K562 (cell line): ENCODE measurements around the gene DNAL4. TPM values are rescaled to one million over a fixed set of nuclear protein-coding genes. Genes with fewer than 3 reads are reported as not detected.

Experiments used
- ATAC-seq: fragments of 200-7000 bp; cut with Tn5 transposase; 3 replicates; pipeline ENCODE4 v1.9.1; 2020; ENCODE audit warnings: moderate library complexity
- BruUV-seq: library from RNA; stranded (reverse); fragments of 400-500 nt; replicated peaks from 2 replicates; lab custom pipeline; 2021; lab: Mats Ljungman, UMichigan
- CTCF ChIA-PET: fragments of 300-600 bp; formaldehyde crosslinking; extraction: SDS; loops from one replicate; lab custom pipeline; 2021; ENCODE audit warnings: low intra/inter-chr PET ratio; lab: Yijun Ruan, JAX
- POLR2A ChIA-PET: fragments of 300-600, 350-650 bp; sonication (Branson Sonifier 250); formaldehyde crosslinking; extraction: SDS; loops from one replicate; lab custom pipeline; 2021; ENCODE audit warnings: antibody characterized with exemption, inconsistent platforms; lab: Yijun Ruan, JAX
- DNase-seq, 4 experiments: peaks; one replicate each; pipeline versions ENCODE4 v3.0.0 to v3.0.0-alpha.2; 2011 to 2018; ENCODE audit warnings: low spot score in 3 of 4, mixed read lengths in 3 of 4; ENCODE audit errors: extremely low read depth in 1 of 4
- FAIRE-seq: peaks from 2 replicates; lab custom pipeline; 2011; peaks lifted over from hg19 to GRCh38; lab: Jason Lieb, UNC
- H2AFZ ChIP-seq: 2 replicates; pipeline ENCODE4 v1.6.0; 2011; ENCODE audit warnings: low read depth, low read length, control low read depth, inconsistent platforms
- H3K27ac ChIP-seq: fragments of 200-600 bp; 3 replicates; pipeline ENCODE4 v1.8.0; 2011; ENCODE audit warnings: low read depth, mild to moderate bottlenecking, control low read depth, inconsistent platforms, low read length, moderate library complexity, mixed read lengths; ENCODE audit errors: extremely low read depth
- H3K27me3 ChIP-seq, 2 experiments: fragments of 300-600 bp in 1 of 2; 2 replicates in 1 of 2; 3 replicates in 1 of 2; pipeline versions ENCODE4 v1.6.0 to v1.8.0; 2011; ENCODE audit warnings: inconsistent platforms in 2 of 2, low read length in 2 of 2, mild to moderate bottlenecking in 1 of 2, mixed read lengths in 1 of 2, moderate library complexity in 1 of 2; ENCODE audit not compliant: control insufficient read depth in 2 of 2, insufficient read depth in 2 of 2
- H3K36me3 ChIP-seq: fragments of 300-600 bp; 3 replicates; pipeline ENCODE4 v1.8.0; 2011; ENCODE audit warnings: mild to moderate bottlenecking, low read length, inconsistent platforms; ENCODE audit not compliant: control insufficient read depth, insufficient read depth
- H3K4me1 ChIP-seq, 2 experiments: fragments of 200-600 bp in 1 of 2; replicated peaks in 1 of 2; 2 replicates in 1 of 2; 3 replicates in 1 of 2; pipeline versions ENCODE4 v1.5.1 to v1.8.0; 2011; ENCODE audit warnings: inconsistent platforms in 2 of 2, low read length in 2 of 2, mild to moderate bottlenecking in 1 of 2, mixed read lengths in 1 of 2, moderate library complexity in 1 of 2; ENCODE audit not compliant: control insufficient read depth in 2 of 2, insufficient read depth in 2 of 2
- H3K4me2 ChIP-seq: 2 replicates; pipeline ENCODE4 v1.6.1; 2011; ENCODE audit warnings: low read length, control low read depth, inconsistent platforms, mixed read lengths; ENCODE audit not compliant: insufficient read depth
- H3K4me3 ChIP-seq: fragments of 200-600 bp; sonication (generic), shearing (Covaris generic); 2 replicates; pipeline ENCODE4 v1.5.1; 2016; ENCODE audit warnings: control low read depth, inconsistent platforms
- H3K79me2 ChIP-seq: fragments of 200-600 bp; 3 replicates; pipeline ENCODE4 v1.8.0; 2011; ENCODE audit warnings: low read length, inconsistent platforms; ENCODE audit not compliant: control insufficient read depth, insufficient read depth
- H3K9ac ChIP-seq, 2 experiments: 2 replicates each; pipeline versions ENCODE4 v1.6.0 to v1.6.1; 2011; ENCODE audit warnings: low read depth in 2 of 2, low read length in 2 of 2, control low read depth in 1 of 2, inconsistent platforms in 1 of 2, mild to moderate bottlenecking in 1 of 2, mixed read lengths in 1 of 2; ENCODE audit not compliant: insufficient read depth in 1 of 2
- H3K9me1 ChIP-seq: one replicate; pipeline ENCODE4 v1.6.0; 2011; ENCODE audit warnings: inconsistent platforms, mild to moderate bottlenecking, low read length, moderate library complexity; ENCODE audit not compliant: control insufficient read depth, insufficient read depth
- H3K9me3 ChIP-seq: replicated peaks from 2 replicates; pipeline ENCODE4 v1.5.1; 2011; ENCODE audit warnings: low read depth, low read length, inconsistent platforms; ENCODE audit not compliant: control insufficient read depth, insufficient read depth
- H4K20me1 ChIP-seq: replicated peaks from 2 replicates; pipeline ENCODE4 v1.6.1; 2011; ENCODE audit warnings: low read length, inconsistent platforms, mixed read lengths; ENCODE audit not compliant: control insufficient read depth, insufficient read depth
- ARID3A ChIP-seq: IDR thresholded peaks from 2 replicates; pipeline ENCODE4 v1.6.1; 2012; ENCODE audit warnings: low read depth, low read length, improper control_type of control experiment, borderline replicate concordance
- ERF ChIP-seq: fragments of 450-650 bp; formaldehyde crosslinking; IDR thresholded peaks from 2 replicates; pipeline ENCODE4 v1.4.0; 2020; ENCODE audit warnings: mild to moderate bottlenecking, mixed read lengths
- FOXO4 ChIP-seq: fragments of 450-650 bp; formaldehyde crosslinking; IDR thresholded peaks from 2 replicates; pipeline ENCODE4 v1.4.0; 2020; ENCODE audit warnings: mild to moderate bottlenecking, moderate library complexity
- HDAC3 ChIP-seq: fragments of 450-650 bp; IDR thresholded peaks from 2 replicates; pipeline ENCODE4 v1.6.1; 2018; ENCODE audit warnings: borderline replicate concordance, mild to moderate bottlenecking, moderate library complexity; ENCODE audit not compliant: partially characterized antibody
- HMGN3 ChIP-seq: IDR thresholded peaks from 2 replicates; pipeline ENCODE4 v1.6.1; 2011; ENCODE audit warnings: borderline replicate concordance, low read depth, mild to moderate bottlenecking, mixed read lengths, low read length; ENCODE audit not compliant: insufficient read length; ENCODE audit errors: extremely low read depth
- MYNN ChIP-seq, 2 experiments: sonication (generic); formaldehyde crosslinking in 1 of 2; IDR thresholded peaks; 2 replicates each; pipeline versions ENCODE4 v1.5.0 to v1.6.1; 2016 to 2020; ENCODE audit warnings: antibody characterized with exemption in 1 of 2, missing genetic modification reagents in 1 of 2
- SAP30 ChIP-seq: fragments of 200-600 bp; sonication (generic); IDR thresholded peaks from 2 replicates; pipeline ENCODE4 v1.6.1; 2012; ENCODE audit warnings: borderline replicate concordance, low read depth, mild to moderate bottlenecking, moderate library complexity, low read length, control low read depth, inconsistent platforms; ENCODE audit not compliant: insufficient read depth, poor library complexity, severe bottlenecking
- SIRT6 ChIP-seq: IDR thresholded peaks from one replicate; pipeline ENCODE4 v1.6.1; 2012; ENCODE audit warnings: low read depth, mild to moderate bottlenecking, control low read depth, inconsistent platforms, low read length, moderate library complexity
- SP2 ChIP-seq: IDR thresholded peaks from 2 replicates; pipeline ENCODE4 v1.6.1; 2011; ENCODE audit warnings: mild to moderate bottlenecking, low read depth, low read length, moderate library complexity; ENCODE audit not compliant: poor library complexity, severe bottlenecking; ENCODE audit errors: extremely low read depth
- ZC3H8 ChIP-seq: fragments of 450-650 bp; IDR thresholded peaks from 2 replicates; pipeline ENCODE4 v1.6.1; 2017
- ZNF184 ChIP-seq: sonication (generic); formaldehyde crosslinking; IDR thresholded peaks from 2 replicates; pipeline ENCODE4 v1.5.0; 2020; ENCODE audit warnings: missing genetic modification reagents
- ZNF445 ChIP-seq: fragments of 250-450 bp; sonication (Bioruptor Pico); IDR thresholded peaks from 2 replicates; pipeline ENCODE4 v1.4.0; 2020; ENCODE audit warnings: low read depth, mild to moderate bottlenecking, moderate library complexity
- WGBS: fragments of 100-300 bp; shearing (Covaris generic); methylation state at CpG from one replicate; pipeline ENCODE4 v1.1.6; 2016; ENCODE audit warnings: low coverage, mixed read lengths; ENCODE audit not compliant: insufficient coverage; ENCODE audit errors: missing lambda C conversion rate; 5-methylcytosine and 5-hydroxymethylcytosine counted together
- in situ Hi-C: fragments of 300-500 bp; cut with MboI; formaldehyde crosslinking; loops from 4 replicates; pipeline ENCODE4 v1.15.0; 2018; ENCODE audit warnings: inconsistent platforms, mixed read lengths
- intact Hi-C: fragments of 100-400 bp; cut with micrococcal nuclease; formaldehyde crosslinking; loops from 2 replicates; pipeline ENCODE4 v1.14.2; 2022
- polyA plus RNA-seq, 8 experiments: library from polyadenylated mRNA; depleted of rRNA in 4 of 8; stranded (reverse) in 5 of 8; unstranded in 3 of 8; fragments of >200 nt; fragmentation: Nextera tagmentation in 2 of 8; fragmentation: Illumina TruSeq in 1 of 8; extraction: Ambion mirVana in 2 of 8; extraction: Trizol in 1 of 8; gene quantifications; 2 replicates each; pipeline versions ENCODE4 v1.2.1 to v1.2.3, GENCODE V29; 2011 to 2014; ENCODE audit warnings: inconsistent platforms in 1 of 8, missing spikeins in 1 of 8
- total RNA-seq, 7 experiments: library from RNA; depleted of rRNA in 6 of 7; stranded (reverse); fragments of >200 nt in 6 of 7; fragmentation: Illumina TruSeq in 2 of 7; extraction: Trizol in 2 of 7; gene quantifications; 2 replicates each; pipeline versions ENCODE4 v1.2.1 to v1.2.3, GENCODE V29; 2011 to 2021; ENCODE audit warnings: low replicate concordance in 1 of 7

Gene DNAL4
- total and polyA plus RNA-seq, 9 of the 15 experiments (the other 6 are each of a cell fraction or from before 2014, with no cell fraction given), result 0.20 to 9.4 (median 5.2) TPM

GRCh38 chr22:38777087-38777671 lies 16.8 kb downstream of the DNAL4 start:
- no peaks in the 10 kb centered on the region for H3K9me3 ChIP-seq
- DNase-seq (no peak), ATAC-seq (no peak), FAIRE-seq (no peak)
- ChIA-PET POLR2A (interaction anchor here (0.9 kb wide), 1 partner anchor 8 kb away, joined by 3 read pairs; no protein-coding TSS in a partner anchor), CTCF (no interaction called here)
- WGBS, result 86% methylated on average over 19 of the region's 27 CpGs
- BruUV-seq, result no TSS peak
- H3K27ac ChIP-seq, result no peak overlapping the region
- H3K4me3 ChIP-seq, result no peak overlapping the region
- H3K4me2 ChIP-seq, result no peak overlapping the region
- H3K4me1 ChIP-seq, result peaks cover 5 to 23% of the 10 kb centered on the region in 2 experiments
- no peaks in the 10 kb centered on the region for H4K20me1 ChIP-seq
- H2AFZ ChIP-seq, result no peak overlapping the region
- TF ChIP-seq SAP30 (no peak), HMGN3 (peak; percentile 6), SP2 (no peak), HDAC3 (no peak)
- TF ChIP-seq, all 486 proteins: peak for 1
- Histone ChIP-seq H3K36me3 (no peaks in the 10 kb centered on the region), H3K79me2 (no peaks in the 10 kb centered on the region), H3K9ac (no peak overlapping the region), H3K9me1 (no peaks in the 10 kb centered on the region), H3K27me3 (no peaks in the 10 kb centered on the region)
- intact Hi-C loops (no loop called here), in situ Hi-C loops (no loop called here)

GRCh38 chr22:38776086-38776485 lies 17.9 kb downstream of the DNAL4 start:
- ChIA-PET CTCF (no interaction called here), POLR2A (interaction anchor here (0.9 kb wide), 1 partner anchor 9 kb away, joined by 3 read pairs; no protein-coding TSS in a partner anchor)
- Histone ChIP-seq H3K4me1 (peaks cover 0 to 15% of the 10 kb centered on the region in 2 experiments; a peak in 4 of 5 replicates), H3K9me3 (no peaks in the 10 kb centered on the region), H3K9ac (no peak overlapping the region; a peak in 1 of 4 replicates), H3K27me3 (no peaks in the 10 kb centered on the region), H3K79me2 (no peaks in the 10 kb centered on the region), H3K9me1 (no peaks in the 10 kb centered on the region), H4K20me1 (no peaks in the 10 kb centered on the region), H3K4me2 (no peak overlapping the region), H3K27ac (no peak overlapping the region), H3K36me3 (no peaks in the 10 kb centered on the region), H2AFZ (no peak overlapping the region), H3K4me3 (no peak overlapping the region)
- FAIRE-seq, result no peak
- no peak for ATAC-seq
- WGBS, result 43% methylated on average over 2 of the region's 6 CpGs
- in situ Hi-C loops (no loop called here), intact Hi-C loops (no loop called here)
- BruUV-seq, result no TSS peak
- DNase-seq, result no peak
- TF ChIP-seq FOXO4 (CRISPR knock-in tag) (no peak), MYNN (IDR thresholded peaks at IDR 0.05) (no peak), MYNN (CRISPR knock-in tag; IDR thresholded peaks at IDR 0.05) (no peak), ZNF445 (CRISPR knock-in tag) (no peak), ZNF184 (CRISPR knock-in tag) (no peak), ARID3A (no peak), SIRT6 (no peak), ZC3H8 (no peak), ERF (CRISPR knock-in tag) (no peak)
